Forelimb muscle (tissue), 1 donor: ENCODE data around the gene TRAIP. TPM values are rescaled to one million over a fixed set of nuclear protein-coding genes. Genes with fewer than 3 reads are reported as not detected.
"Not testable (repeated sequence)": the region's sequence is repeated elsewhere in the genome, so short reads cannot be mapped to it uniquely, and the experiment has no call there.

Experiments
- DNase-seq: peaks from one replicate; pipeline ENCODE4 v3.0.0-alpha.2; 2013; ENCODE audit warnings: low read depth
- polyA plus RNA-seq: library from polyadenylated mRNA; unstranded; fragments of 120-200 nt; gene quantifications from one replicate; pipeline ENCODE4 v1.2.1, GENCODE V29; 2013; ENCODE audit not compliant: insufficient read length

The TRAIP gene
- 4.3 TPM for polyA plus RNA-seq

GRCh38 chr3:49856181-49857005, at the start of gene TRAIP:
Gene TRAIP (minus strand): TSS chr3:49856564. CDS start chr3:49856453, 111 bp downstream.
- peak; percentile 83 for DNase-seq

GRCh38 chr3:49904448-49904847, 48.1 kb upstream of the TRAIP start:
- DNase-seq, result not testable (repeated sequence)

GRCh38 chr3:49903451-49904424, 47.4 kb upstream of the TRAIP start, which contains the start of gene MST1R:
Gene MST1R (minus strand): TSS chr3:49903873. CDS start chr3:49903609, 264 bp downstream.
- DNase-seq, result no peak

DNA sequence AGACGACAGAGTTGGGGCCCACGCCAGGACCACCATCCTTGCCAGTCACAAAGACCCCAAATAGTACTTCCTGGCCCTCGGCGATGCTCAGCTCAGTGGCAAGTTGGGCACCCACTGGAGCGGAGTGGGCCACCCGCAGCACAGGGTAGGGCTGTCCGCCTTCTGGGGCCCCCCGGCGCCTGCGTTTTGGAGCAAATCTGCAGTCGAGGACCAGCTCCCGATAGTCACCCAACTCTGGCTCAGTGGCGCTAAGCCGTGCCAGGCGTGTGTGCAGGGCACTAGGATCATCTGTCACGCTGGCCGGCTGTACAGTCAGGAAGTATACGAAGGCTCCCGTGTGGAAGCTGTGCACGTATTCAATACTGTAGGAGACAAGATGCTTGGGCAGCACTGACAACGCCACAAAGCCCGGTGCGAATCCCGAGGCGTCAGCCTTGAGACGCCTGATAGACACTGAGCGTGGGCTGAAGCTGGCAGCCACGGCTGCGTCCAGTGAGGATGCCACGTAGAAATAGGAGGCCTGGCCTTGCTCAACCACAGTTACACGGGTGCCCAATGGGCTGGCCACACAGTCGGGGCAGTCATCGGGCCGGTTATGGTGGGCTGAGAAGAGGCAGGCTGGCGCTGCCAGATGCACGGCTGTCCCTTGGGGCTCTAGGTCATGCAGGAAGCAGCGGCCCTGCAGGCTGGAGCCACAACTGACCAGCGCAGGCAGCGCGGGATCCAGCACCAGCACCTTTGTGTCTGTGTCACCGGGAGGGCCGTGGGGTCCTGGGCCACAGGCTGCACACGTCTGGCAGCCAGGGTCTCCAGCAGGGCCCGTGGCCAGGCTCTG, 46.4 kb upstream of the TRAIP start:
- DNase-seq, result no peak

DNA sequence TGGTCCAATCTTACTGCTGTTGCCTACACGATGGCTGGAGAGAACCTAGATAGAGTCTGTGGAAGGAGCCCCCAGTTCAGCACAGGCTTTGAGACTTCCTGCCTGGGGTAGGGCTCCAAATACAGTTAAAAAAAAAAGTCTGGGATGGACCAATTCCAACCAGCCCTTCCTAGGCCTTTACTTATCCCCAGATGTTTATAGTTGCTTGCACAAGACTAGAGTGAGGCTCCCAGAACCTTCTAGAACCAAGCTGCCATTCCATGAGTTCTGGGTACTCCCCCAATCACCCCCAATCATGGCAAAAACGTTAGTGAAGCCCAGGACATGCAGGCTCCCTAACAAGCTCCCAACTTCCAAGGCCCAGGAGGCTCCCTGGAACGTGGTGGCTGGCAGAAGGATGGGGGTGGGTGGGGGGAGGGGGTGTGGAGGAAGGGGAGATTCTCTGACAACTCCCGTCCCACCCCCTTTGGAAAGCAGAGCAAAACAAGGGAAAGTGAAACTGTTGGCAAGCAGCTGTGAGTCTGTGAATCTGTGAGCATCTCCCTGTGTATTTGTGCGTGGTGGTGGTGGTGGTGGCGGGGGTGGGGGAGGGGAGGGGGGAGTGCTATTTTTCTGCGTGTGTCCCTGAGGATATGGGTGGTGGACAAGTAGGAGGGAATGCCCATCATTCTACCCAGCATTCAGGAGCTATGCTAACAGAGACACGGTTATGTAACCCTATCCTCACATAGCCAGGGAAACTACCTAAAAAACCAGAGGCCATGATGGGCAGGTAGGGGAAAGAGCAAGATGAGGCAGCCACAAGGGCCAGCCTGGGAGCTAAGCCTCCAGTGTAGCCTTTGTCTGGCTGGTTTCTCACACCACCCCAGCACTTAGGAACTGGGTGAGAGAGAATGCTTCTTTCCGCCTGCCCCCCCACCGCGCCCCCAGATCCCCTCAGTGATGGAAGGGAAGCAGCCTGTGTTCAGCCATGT, 45.3 kb upstream of the TRAIP start:
- no peak for DNase-seq

- DNase-seq, result no peak
These were observed 44.3 kb upstream of the TRAIP start for GRCh38 chr3:49900491-49901153.

DNA sequence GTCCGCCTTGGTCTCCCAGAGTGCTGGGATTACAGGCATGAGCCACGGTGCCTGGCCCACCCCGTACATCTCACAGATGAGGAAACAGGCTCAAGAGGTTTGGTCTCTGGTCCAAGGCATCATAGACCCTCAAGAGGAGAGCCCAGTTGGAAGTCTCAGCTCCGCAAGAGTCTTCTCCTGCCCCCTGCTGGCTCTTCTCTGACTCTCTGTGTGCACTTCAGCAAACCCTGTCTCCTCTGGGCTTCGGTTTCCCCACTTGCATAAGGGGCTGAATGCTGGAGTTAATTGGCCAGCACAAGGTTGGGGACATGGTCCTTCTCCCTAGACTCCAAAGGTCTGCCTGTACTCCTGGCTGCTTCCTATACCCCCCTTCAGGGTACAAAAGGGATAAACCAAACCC, 43.5 kb upstream of the TRAIP start:
- DNase-seq, result no peak

GRCh38 chr3:49898991-49899390, 42.6 kb upstream of the TRAIP start:
- DNase-seq, result no peak

GRCh38 chr3:49896345-49896744, 40.0 kb upstream of the TRAIP start:
- DNase-seq, result no peak

- DNase-seq, result no peak
These were observed 39.4 kb upstream of the TRAIP start for GRCh38 chr3:49895791-49896190.

DNA sequence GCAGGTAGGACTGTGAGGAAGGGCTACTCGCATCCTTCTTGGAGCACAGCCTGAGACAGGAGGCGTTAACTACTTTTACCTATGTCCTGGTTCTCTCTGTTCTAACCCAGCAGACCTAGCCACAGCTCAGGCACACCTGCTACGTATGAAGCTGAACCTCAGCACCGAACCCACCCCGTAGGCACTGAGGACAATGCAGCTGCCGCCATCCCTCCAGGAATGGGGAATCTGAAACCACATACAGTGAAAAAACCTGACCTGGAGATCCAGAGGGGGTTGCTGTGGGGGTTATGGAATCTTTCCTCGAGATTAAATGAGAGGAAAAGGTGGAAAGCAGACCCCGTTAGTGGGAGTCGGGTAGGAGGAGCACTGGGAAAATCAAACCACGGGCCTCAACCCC, 32.9 kb upstream of the TRAIP start:
- no peak for DNase-seq

DNA sequence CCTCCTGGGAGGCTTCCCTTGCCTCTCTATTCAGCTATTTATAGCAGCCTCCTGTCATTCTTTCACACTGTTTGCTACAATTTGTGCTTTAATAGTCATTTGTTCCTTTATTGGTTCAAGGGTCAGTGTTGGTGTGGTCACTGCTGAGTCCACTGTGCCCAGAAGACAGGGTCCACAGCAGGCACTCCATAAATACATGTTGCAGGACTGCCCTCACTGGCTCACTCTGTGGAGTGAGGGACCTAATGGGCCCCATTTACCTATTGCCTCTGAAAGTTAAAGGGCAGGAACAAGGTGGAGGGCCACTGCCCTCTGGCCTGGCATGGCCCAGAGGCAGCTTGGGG, 30.5 kb upstream of the TRAIP start:
- no peak for DNase-seq

DNA sequence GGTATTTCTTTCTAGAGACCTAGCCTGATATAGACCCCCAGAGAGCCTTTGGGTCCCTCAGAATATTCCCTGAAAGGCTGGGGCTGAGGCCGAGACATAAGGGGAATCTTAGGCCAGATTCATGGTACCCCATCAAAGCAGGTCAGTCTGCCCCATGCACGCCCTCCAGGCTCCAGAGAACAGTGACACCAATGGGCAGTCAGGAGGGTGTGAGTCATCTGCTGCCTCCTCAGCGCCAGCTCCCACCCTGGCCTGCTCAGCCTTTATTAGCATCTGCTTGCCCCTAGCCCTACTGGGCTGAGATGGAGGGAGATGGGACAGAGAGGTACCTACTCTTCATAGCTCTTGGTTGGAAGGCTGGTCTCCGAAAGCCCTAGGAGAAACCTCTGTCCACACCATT, 27.6 kb upstream of the TRAIP start:
- DNase-seq, result no peak

DNA sequence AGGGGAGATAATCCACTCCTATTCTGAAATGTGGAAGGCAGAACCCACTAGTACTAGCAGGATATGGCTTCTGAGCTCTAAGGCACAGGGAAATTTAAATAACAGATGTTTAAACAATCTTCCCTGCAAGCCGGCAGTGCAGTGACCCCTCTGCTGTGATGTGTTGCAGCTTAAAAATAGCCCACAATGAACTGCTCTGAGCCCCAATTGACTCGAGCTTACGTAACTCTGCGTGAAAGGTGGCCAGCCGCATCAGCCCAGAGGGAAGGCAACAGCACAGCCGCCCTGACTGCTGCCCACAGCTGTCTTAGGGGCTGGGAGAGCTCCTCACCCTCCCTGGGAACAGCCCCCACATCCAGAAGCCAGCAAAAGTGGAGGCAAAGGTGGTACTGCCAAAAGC, 25.8 kb upstream of the TRAIP start:
- DNase-seq, result peak; percentile 59

GRCh38 chr3:49880581-49881315, 24.4 kb upstream of the TRAIP start:
- DNase-seq, result no peak

DNA sequence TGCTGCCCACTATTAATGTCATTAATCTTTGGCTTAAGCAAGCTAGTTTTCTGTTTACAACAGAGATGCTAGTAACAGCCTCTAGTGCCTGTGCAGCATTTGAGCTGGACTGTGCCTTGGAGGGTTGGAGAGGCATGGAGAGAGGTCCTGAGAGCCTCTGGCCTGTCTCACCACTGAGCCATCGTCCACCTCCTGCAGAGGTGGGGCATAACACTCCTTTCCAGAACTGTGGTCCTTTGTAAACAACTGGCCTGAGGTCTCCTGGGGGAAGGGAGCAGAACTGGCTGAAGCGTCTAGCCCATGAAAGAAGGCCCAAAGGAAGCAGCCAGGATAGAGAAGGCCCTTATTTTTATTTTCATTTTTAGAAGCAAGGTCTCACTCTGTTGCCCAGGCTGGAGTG, 23.4 kb upstream of the TRAIP start:
- no peak for DNase-seq

DNA sequence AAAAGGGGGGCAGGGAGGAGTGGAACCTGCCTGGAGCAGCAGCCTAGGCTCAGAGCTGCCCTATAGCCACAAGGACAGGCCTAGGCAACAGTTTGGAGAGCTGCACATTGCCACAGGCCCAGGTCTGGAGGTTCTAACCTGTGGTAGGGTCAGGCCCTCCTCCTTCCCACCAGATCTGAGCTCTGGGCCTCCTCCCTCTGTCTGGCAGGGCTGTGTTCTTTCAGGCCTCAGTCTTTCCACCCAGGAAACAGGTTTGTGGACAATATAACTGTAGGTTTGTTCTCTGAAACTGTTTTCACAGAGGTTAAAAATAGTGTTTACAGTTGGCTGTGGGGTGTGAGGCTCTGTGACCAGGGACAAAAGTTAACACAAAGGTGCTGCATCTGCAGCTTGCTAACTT, 22.3 kb upstream of the TRAIP start:
- no peak for DNase-seq

DNA sequence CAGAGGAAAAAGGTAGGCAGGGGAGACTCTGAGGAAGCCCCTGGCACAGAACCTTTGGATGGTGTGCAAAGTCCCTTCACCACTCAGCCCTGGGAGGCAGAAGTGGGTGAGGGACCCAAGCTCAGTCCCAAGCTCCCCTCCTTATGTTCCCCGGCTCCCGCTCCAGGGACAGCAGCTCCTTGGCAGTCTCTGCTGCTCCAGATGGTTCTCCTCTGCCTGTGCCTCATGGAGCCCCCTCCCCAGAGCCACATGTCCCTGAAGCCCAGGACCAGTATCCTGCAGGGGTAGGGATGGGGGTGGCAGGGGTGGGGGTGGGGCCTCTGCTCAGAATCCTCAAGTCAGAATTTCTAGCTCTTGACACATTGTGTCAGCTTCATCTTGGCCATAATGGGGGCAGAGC, 21.4 kb upstream of the TRAIP start:
- no peak for DNase-seq

DNA sequence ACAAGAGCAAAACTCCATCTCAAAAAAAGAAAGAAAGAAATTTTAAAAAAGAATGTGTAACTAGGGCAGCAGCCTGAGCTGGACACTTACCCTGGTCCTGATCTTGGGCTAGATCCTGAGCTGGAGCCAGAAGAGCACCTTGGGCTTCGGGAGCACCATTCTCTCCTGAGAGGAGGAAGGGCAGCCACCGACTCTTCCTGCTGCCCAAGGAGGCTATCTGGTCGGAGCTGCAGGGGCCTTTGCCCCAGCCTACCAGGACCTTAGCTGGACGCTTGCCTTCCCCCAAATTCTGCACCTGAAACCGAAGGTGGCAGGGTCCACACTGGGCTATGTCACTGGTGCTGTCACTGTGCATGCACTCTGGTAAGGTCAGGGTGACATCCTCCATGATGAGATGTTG, 20.2 kb upstream of the TRAIP start:
- DNase-seq, result no peak
